GM23338 (cell line): Measurements from ENCODE around the gene NCR1.

ENCODE experiments used
- CREB1 ChIP-seq: fragments of 250-450 bp; sonication (Bioruptor Pico); IDR thresholded peaks from 2 replicates; pipeline ENCODE4 v1.5.0; 2020; ENCODE audit warnings: low read depth, mild to moderate bottlenecking, moderate library complexity
- EZH2 ChIP-seq: fragments of 200-600 bp; sonication (generic); IDR thresholded peaks from one replicate; pipeline ENCODE4 v1.8.0; 2017; ENCODE audit warnings: antibody characterized with exemption, mild to moderate bottlenecking, low read depth; ENCODE audit not compliant: unreplicated experiment
- EZH2phosphoT487 ChIP-seq: fragments of 200-600 bp; sonication (generic); IDR thresholded peaks from one replicate; pipeline ENCODE4 v1.8.1; 2018; ENCODE audit warnings: antibody characterized with exemption; ENCODE audit not compliant: unreplicated experiment
- JUNB ChIP-seq: IDR thresholded peaks from one replicate; pipeline ENCODE4 v1.6.1; 2016; ENCODE audit warnings: antibody characterized with exemption; ENCODE audit not compliant: unreplicated experiment
- NANOG ChIP-seq: IDR thresholded peaks from 2 replicates; pipeline ENCODE4 v1.6.1; 2016; ENCODE audit warnings: antibody characterized with exemption, borderline replicate concordance
- POLR2AphosphoS5 ChIP-seq: IDR thresholded peaks from 2 replicates; pipeline ENCODE4 v1.6.1; 2016; ENCODE audit warnings: antibody characterized with exemption, low read depth
- REST ChIP-seq: IDR thresholded peaks from one replicate; pipeline ENCODE4 v1.6.1; 2018; ENCODE audit warnings: antibody characterized with exemption; ENCODE audit not compliant: unreplicated experiment
- TF ChIP-seq, protein P1 (sequence below), 2 experiments: fragments of 200-600 bp in 1 of 2; sonication (generic) in 1 of 2; conservative IDR thresholded peaks; 2 replicates each; pipeline versions ENCODE4 v1.5.1 to v1.6.1; 2016 to 2017; ENCODE audit warnings: antibody characterized with exemption in 2 of 2, low read depth in 2 of 2, mild to moderate bottlenecking in 2 of 2, moderate library complexity in 1 of 2

- TF ChIP-seq, protein P1, sequence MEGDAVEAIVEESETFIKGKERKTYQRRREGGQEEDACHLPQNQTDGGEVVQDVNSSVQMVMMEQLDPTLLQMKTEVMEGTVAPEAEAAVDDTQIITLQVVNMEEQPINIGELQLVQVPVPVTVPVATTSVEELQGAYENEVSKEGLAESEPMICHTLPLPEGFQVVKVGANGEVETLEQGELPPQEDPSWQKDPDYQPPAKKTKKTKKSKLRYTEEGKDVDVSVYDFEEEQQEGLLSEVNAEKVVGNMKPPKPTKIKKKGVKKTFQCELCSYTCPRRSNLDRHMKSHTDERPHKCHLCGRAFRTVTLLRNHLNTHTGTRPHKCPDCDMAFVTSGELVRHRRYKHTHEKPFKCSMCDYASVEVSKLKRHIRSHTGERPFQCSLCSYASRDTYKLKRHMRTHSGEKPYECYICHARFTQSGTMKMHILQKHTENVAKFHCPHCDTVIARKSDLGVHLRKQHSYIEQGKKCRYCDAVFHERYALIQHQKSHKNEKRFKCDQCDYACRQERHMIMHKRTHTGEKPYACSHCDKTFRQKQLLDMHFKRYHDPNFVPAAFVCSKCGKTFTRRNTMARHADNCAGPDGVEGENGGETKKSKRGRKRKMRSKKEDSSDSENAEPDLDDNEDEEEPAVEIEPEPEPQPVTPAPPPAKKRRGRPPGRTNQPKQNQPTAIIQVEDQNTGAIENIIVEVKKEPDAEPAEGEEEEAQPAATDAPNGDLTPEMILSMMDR (conservative IDR thresholded peaks at IDR 0.05; ENCODE audit: low read depth in 2 of 2), result no peak
- TF ChIP-seq NANOG (no peak), REST (no peak), EZH2 (no peak), POLR2AphosphoS5 (no peak), CREB1 (CRISPR knock-in tag) (no peak), EZH2phosphoT487 (no peak), JUNB (no peak)
Measured at GRCh38 chr19:54918499-54918898, 12.6 kb downstream of the NCR1 start.
